ENCODE measurements around the gene AFTPH.

Gene AFTPH

GRCh38 chr2:64554117-64554516 is 30.0 kb downstream of the AFTPH start:
- Histone ChIP-seq H3K9ac (ENCODE audit: low read length) (no peak overlapping the region), H3K27me3 (ENCODE audit: control insufficient read depth, insufficient read depth, low read length) (no peaks in the 10 kb centered on the region), H3K27ac (ENCODE audit: low read depth, low read length) (no peak overlapping the region), H3K4me1 (ENCODE audit: control insufficient read depth, insufficient read depth, low read length) (no peaks in the 10 kb centered on the region), H3K36me3 (ENCODE audit: control insufficient read depth, insufficient read depth, low read length) (no peaks in the 10 kb centered on the region), H3K4me3 (ENCODE audit: low read length) (no peak overlapping the region)

- Histone ChIP-seq H3K36me3 (ENCODE audit: control insufficient read depth, insufficient read depth, low read length) (no peaks in the 10 kb centered on the region), H3K27me3 (ENCODE audit: control insufficient read depth, insufficient read depth, low read length) (no peaks in the 10 kb centered on the region), H3K4me3 (ENCODE audit: low read length) (no peak overlapping the region), H3K27ac (ENCODE audit: low read depth, low read length) (no peak overlapping the region), H3K9ac (ENCODE audit: low read length) (no peak overlapping the region), H3K4me1 (ENCODE audit: control insufficient read depth, insufficient read depth, low read length) (no peaks in the 10 kb centered on the region)
Observed at GRCh38 chr2:64558445-64559081, 34.4 kb downstream of the AFTPH start.

- Histone ChIP-seq H3K27me3 (ENCODE audit: control insufficient read depth, insufficient read depth, low read length) (no peaks in the 10 kb centered on the region), H3K4me1 (ENCODE audit: control insufficient read depth, insufficient read depth, low read length) (no peaks in the 10 kb centered on the region), H3K9ac (ENCODE audit: low read length) (no peak overlapping the region), H3K27ac (ENCODE audit: low read depth, low read length) (no peak overlapping the region), H3K36me3 (ENCODE audit: control insufficient read depth, insufficient read depth, low read length) (no peaks in the 10 kb centered on the region), H3K4me3 (ENCODE audit: low read length) (no peak overlapping the region)
Observed at GRCh38 chr2:64562148-64562784, 38.1 kb downstream of the AFTPH start.

DNA sequence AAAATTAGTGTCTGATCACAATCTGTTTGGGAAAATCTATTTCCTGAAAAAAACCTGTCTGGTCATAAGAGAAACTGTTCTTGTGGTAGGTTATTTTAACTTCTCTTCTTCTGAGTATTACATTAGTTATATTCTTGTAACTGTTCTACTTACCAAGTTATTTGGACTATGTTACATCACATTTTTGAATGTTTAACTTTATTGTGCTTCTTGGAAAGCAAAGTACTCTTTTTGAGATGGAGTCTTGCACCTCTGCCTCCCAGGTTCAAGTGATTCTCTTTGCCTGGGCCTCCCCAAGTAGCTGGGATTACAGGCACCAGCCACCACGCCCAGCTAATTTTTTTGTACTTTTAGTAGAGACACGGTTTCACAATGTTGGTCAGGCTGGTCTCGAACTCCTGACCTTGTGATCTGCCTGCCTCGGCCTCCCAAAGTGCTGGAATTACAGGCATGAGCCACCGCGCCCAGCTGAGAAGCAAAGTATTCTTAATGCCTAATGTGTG is 39.4 kb downstream of the AFTPH start:
- Histone ChIP-seq H3K4me3 (ENCODE audit: low read length) (no peak overlapping the region), H3K36me3 (ENCODE audit: control insufficient read depth, insufficient read depth, low read length) (no peaks in the 10 kb centered on the region), H3K4me1 (ENCODE audit: control insufficient read depth, insufficient read depth, low read length) (no peaks in the 10 kb centered on the region), H3K27me3 (ENCODE audit: control insufficient read depth, insufficient read depth, low read length) (no peaks in the 10 kb centered on the region), H3K9ac (ENCODE audit: low read length) (no peak overlapping the region), H3K27ac (ENCODE audit: low read depth, low read length) (no peak overlapping the region)

- H3K4me3 ChIP-seq (ENCODE audit: low read length), result no peak overlapping the region
- peaks cover 3% of the 10 kb centered on the region for H3K36me3 ChIP-seq (ENCODE audit: control insufficient read depth, insufficient read depth, low read length)
- no peak overlapping the region for H3K27ac ChIP-seq (ENCODE audit: low read depth, low read length)
- no peaks in the 10 kb centered on the region for H3K4me1 ChIP-seq (ENCODE audit: control insufficient read depth, insufficient read depth, low read length)
- H3K9ac ChIP-seq (ENCODE audit: low read length), result no peak overlapping the region
- H3K27me3 ChIP-seq (ENCODE audit: control insufficient read depth, insufficient read depth, low read length), result no peaks in the 10 kb centered on the region
Observed at GRCh38 chr2:64565949-64566710, 42.0 kb downstream of the AFTPH start.

- Histone ChIP-seq H3K4me3 (ENCODE audit: low read length) (no peak overlapping the region), H3K36me3 (ENCODE audit: control insufficient read depth, insufficient read depth, low read length) (peaks cover 3% of the 10 kb centered on the region), H3K4me1 (ENCODE audit: control insufficient read depth, insufficient read depth, low read length) (no peaks in the 10 kb centered on the region), H3K9ac (ENCODE audit: low read length) (no peak overlapping the region), H3K27me3 (ENCODE audit: control insufficient read depth, insufficient read depth, low read length) (no peaks in the 10 kb centered on the region), H3K27ac (ENCODE audit: low read depth, low read length) (no peak overlapping the region)
Observed at GRCh38 chr2:64567473-64567872, 43.3 kb downstream of the AFTPH start.

DNA sequence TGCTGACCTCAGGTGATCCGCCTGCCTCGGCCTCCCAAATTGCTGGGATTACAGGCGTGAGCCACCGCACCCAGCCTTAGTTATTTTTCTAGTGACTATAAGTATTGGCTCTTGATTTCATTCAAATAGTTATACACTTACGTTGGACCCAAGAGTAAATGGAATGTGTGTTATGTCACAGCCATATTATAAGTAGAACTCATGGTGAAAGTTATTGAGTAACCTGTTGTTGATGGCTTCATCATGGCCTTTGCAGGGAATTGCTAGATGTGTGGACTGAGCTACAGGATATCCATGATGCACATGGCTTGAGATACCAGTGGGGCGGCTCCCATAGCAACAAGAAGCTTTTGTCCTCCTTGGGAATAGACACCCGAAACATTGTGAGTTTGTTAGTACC is 44.7 kb downstream of the AFTPH start:
- peaks cover 6% of the 10 kb centered on the region for H3K36me3 ChIP-seq (ENCODE audit: control insufficient read depth, insufficient read depth, low read length)
- H3K4me3 ChIP-seq (ENCODE audit: low read length), result no peak overlapping the region
- no peak overlapping the region for H3K9ac ChIP-seq (ENCODE audit: low read length)
- H3K27me3 ChIP-seq (ENCODE audit: control insufficient read depth, insufficient read depth, low read length), result no peaks in the 10 kb centered on the region
- H3K27ac ChIP-seq (ENCODE audit: low read depth, low read length), result no peak overlapping the region
- H3K4me1 ChIP-seq (ENCODE audit: control insufficient read depth, insufficient read depth, low read length), result no peaks in the 10 kb centered on the region

DNA sequence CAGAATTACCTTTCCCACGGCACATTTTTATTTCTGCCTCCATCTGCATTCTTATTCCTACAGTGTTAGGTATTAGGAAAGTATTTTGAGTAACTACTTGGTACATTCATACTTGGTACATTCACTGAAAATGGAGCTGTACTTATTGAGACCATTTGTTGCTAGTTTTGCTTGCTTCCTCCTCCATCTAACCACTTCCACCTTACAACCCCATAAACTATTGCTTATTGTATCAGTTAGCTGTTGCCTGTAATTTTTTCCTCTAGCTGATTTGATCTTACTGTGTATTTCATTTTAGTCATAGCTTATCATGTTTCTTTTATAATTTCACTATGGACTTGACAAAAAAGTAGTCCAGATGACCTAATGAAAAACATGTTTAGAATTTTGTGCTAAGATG is 50.7 kb downstream of the AFTPH start:
- H3K36me3 ChIP-seq (ENCODE audit: control insufficient read depth, insufficient read depth, low read length), result peaks cover 8% of the 10 kb centered on the region
- no peak overlapping the region for H3K9ac ChIP-seq (ENCODE audit: low read length)
- H3K27ac ChIP-seq (ENCODE audit: low read depth, low read length), result no peak overlapping the region
- no peaks in the 10 kb centered on the region for H3K27me3 ChIP-seq (ENCODE audit: control insufficient read depth, insufficient read depth, low read length)
- H3K4me3 ChIP-seq (ENCODE audit: low read length), result no peak overlapping the region
- H3K4me1 ChIP-seq (ENCODE audit: control insufficient read depth, insufficient read depth, low read length), result no peaks in the 10 kb centered on the region

DNA sequence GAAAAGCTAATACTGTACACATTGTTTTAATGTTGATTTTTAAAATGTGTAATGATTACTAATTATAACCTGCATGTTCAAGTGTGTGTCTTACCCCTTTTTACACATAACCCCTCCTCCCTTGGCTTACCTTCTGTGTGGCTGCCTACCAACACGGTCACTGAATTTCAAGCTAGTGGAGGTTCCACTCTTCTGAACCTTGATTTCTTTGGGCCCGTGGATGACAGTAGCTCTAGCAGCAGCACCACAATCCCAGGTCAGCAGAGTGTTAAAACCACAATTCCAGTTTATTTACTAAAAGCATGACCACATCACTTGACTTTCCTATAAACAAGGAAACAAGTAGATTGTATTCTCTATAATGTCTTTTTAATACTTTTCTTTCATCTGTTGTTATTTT is 56.9 kb downstream of the AFTPH start:
- Histone ChIP-seq H3K27ac (ENCODE audit: low read depth, low read length) (no peak overlapping the region), H3K4me1 (ENCODE audit: control insufficient read depth, insufficient read depth, low read length) (no peaks in the 10 kb centered on the region), H3K36me3 (ENCODE audit: control insufficient read depth, insufficient read depth, low read length) (peaks cover 6% of the 10 kb centered on the region), H3K9ac (ENCODE audit: low read length) (no peak overlapping the region), H3K4me3 (ENCODE audit: low read length) (no peak overlapping the region), H3K27me3 (ENCODE audit: control insufficient read depth, insufficient read depth, low read length) (no peaks in the 10 kb centered on the region)

GRCh38 chr2:64581777-64582539 is 57.8 kb downstream of the AFTPH start:
- Histone ChIP-seq H3K27me3 (ENCODE audit: control insufficient read depth, insufficient read depth, low read length) (no peaks in the 10 kb centered on the region), H3K36me3 (ENCODE audit: control insufficient read depth, insufficient read depth, low read length) (peaks cover 6% of the 10 kb centered on the region), H3K27ac (ENCODE audit: low read depth, low read length) (no peak overlapping the region), H3K4me3 (ENCODE audit: low read length) (no peak overlapping the region), H3K9ac (ENCODE audit: low read length) (no peak overlapping the region), H3K4me1 (ENCODE audit: control insufficient read depth, insufficient read depth, low read length) (no peaks in the 10 kb centered on the region)

- H3K4me1 ChIP-seq (ENCODE audit: control insufficient read depth, insufficient read depth, low read length), result peaks cover 3% of the 10 kb centered on the region
Observed at GRCh38 chr2:64582774-64583340, 58.7 kb downstream of the AFTPH start.

GRCh38 chr2:64586054-64586453 is 61.9 kb downstream of the AFTPH start:
- Histone ChIP-seq H3K4me1 (ENCODE audit: control insufficient read depth, insufficient read depth, low read length) (peaks cover 3% of the 10 kb centered on the region), H3K27ac (ENCODE audit: low read depth, low read length) (no peak overlapping the region), H3K4me3 (ENCODE audit: low read length) (no peak overlapping the region), H3K27me3 (ENCODE audit: control insufficient read depth, insufficient read depth, low read length) (no peaks in the 10 kb centered on the region), H3K36me3 (ENCODE audit: control insufficient read depth, insufficient read depth, low read length) (peaks cover 6% of the 10 kb centered on the region), H3K9ac (ENCODE audit: low read length) (no peak overlapping the region)

More at GRCh38 chr2:64582774-64583340, 58.7 kb downstream of the AFTPH start:
- Histone ChIP-seq H3K9ac (ENCODE audit: low read length) (no peak overlapping the region), H3K4me3 (ENCODE audit: low read length) (no peak overlapping the region), H3K27me3 (ENCODE audit: control insufficient read depth, insufficient read depth, low read length) (no peaks in the 10 kb centered on the region), H3K27ac (ENCODE audit: low read depth, low read length) (no peak overlapping the region), H3K36me3 (ENCODE audit: control insufficient read depth, insufficient read depth, low read length) (peaks cover 6% of the 10 kb centered on the region)

Data from rectal smooth muscle tissue (tissue), 1 donor.